Measurements from ENCODE around the gene SSU72. TPM values are rescaled to one million over a fixed set of nuclear protein-coding genes. Genes with fewer than 3 reads are reported as not detected.
"Not testable (repeated sequence)": the region's sequence is repeated elsewhere in the genome, so short reads cannot be mapped to it uniquely, and the experiment has no call there.

SSU72 gene
- total RNA-seq, 1 experiment from 2014 or later, result 145 TPM

DNA sequence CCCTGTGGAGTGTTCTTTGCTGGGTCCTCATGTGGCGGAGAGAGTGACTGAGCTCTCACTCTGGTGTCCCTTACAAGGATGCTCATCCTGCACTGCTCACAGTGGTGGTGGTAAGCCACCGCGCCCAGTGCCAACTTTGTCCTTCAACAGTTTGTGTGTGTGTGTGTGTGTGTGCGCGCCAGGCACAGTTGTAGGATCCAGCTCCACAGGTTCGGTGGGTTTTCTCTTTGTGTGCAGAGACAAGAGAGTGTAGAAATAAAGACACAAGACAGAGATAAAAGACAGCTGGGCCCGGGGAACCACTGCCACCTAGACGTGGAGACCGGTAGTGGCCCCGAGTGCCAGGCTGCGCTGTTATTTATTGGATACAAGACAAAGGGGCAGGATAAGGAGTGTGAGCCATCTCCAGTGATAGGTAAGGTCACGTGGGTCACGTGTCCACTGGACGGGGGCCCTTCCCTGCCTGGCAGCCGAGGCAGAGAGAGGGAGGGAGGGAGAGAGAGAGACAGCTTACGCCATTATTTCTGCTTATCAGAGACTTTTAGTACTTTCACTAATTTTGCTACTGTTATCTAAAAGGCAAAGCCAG is 69.8 kb downstream of the SSU72 start:
- Histone ChIP-seq H3K4me1 (replicated peaks; ENCODE audit: insufficient read depth) (peaks cover 11% of the 10 kb centered on the region), H3K4me2 (peak overlapping the region; percentile 63), H3F3A (ENCODE audit: insufficient read depth, low read depth) (peaks cover 24% of the 10 kb centered on the region)
- not testable (repeated sequence) for H3K36me3 ChIP-seq (ENCODE audit: low read depth); H3K27me3 ChIP-seq (ENCODE audit: insufficient read depth, low read depth); BruUV-seq (replicated peaks); H4K20me1 ChIP-seq (ENCODE audit: insufficient read depth); H3K9me3 ChIP-seq (ENCODE audit: insufficient read depth, low read depth); H2AFZ ChIP-seq; H3K79me2 ChIP-seq (ENCODE audit: low read depth); H3K4me3 ChIP-seq; H3K27ac ChIP-seq; H3K9me2 ChIP-seq (ENCODE audit: insufficient read depth)
- TF ChIP-seq, protein P1, sequence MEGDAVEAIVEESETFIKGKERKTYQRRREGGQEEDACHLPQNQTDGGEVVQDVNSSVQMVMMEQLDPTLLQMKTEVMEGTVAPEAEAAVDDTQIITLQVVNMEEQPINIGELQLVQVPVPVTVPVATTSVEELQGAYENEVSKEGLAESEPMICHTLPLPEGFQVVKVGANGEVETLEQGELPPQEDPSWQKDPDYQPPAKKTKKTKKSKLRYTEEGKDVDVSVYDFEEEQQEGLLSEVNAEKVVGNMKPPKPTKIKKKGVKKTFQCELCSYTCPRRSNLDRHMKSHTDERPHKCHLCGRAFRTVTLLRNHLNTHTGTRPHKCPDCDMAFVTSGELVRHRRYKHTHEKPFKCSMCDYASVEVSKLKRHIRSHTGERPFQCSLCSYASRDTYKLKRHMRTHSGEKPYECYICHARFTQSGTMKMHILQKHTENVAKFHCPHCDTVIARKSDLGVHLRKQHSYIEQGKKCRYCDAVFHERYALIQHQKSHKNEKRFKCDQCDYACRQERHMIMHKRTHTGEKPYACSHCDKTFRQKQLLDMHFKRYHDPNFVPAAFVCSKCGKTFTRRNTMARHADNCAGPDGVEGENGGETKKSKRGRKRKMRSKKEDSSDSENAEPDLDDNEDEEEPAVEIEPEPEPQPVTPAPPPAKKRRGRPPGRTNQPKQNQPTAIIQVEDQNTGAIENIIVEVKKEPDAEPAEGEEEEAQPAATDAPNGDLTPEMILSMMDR (conservative IDR thresholded peaks at IDR 0.05), result peak; percentile 77
- intact Hi-C loops (cut with micrococcal nuclease; ENCODE audit: unreplicated experiment), result loop anchor here (1.0 to 10.0 kb wide), 4 partner anchors 72 to 200 kb away; partner anchors contain the start of genes ACAP3, AURKAIP1 and PUSL1
- ChIA-PET POLR2A (ENCODE audit: unreplicated experiment) (interaction anchor here (0.5 kb wide), 1 partner anchor 132 kb away, joined by 7 read pairs; no protein-coding TSS in a partner anchor), CTCF (interaction anchor here (0.6 to 1.3 kb wide), 2 partner anchors 129 to 134 kb away, joined by 5 to 7 read pairs; no protein-coding TSS in a partner anchor)
- DNase-seq, result peak; percentile 76 to 92

- BruUV-seq (replicated peaks); DNase-seq; H3K79me2 ChIP-seq (ENCODE audit: low read depth); H3K4me1 ChIP-seq (replicated peaks; ENCODE audit: insufficient read depth); intact Hi-C loops (cut with micrococcal nuclease; ENCODE audit: unreplicated experiment); H3K27me3 ChIP-seq (ENCODE audit: insufficient read depth, low read depth); CTCF ChIA-PET; H3K9me3 ChIP-seq (ENCODE audit: insufficient read depth, low read depth); H3K9me2 ChIP-seq (ENCODE audit: insufficient read depth); H3K4me3 ChIP-seq; POLR2A ChIA-PET (ENCODE audit: unreplicated experiment); H2AFZ ChIP-seq; H3K27ac ChIP-seq; H3K4me2 ChIP-seq; H4K20me1 ChIP-seq (ENCODE audit: insufficient read depth): not testable (repeated sequence)
- Histone ChIP-seq H3F3A (ENCODE audit: insufficient read depth, low read depth) (peaks cover 16% of the 10 kb centered on the region), H3K36me3 (ENCODE audit: low read depth) (peaks cover 19% of the 10 kb centered on the region)
These were observed 79.1 kb downstream of the SSU72 start for GRCh38 chr1:1495461-1495975.

DNA sequence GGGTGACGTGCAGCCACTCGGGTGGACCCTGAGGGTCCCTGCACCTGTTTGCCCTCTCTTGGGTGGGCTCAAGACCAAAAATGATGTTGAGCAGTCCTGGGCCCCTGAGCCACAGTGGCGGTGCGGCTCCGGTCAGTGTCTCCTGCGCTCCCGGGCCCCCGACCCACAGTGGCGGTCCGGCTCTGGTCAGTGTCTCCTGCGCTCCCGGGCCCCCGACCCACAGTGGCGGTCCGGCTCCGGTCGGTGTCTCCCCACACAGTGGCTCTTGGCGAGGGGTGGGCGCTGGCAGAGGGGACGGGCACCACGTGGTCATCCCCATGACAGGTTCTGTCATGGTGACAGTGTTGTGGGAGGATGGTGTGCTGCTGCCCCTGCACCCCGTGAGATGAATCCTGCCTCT is 80.4 kb downstream of the SSU72 start:
- BruUV-seq (replicated peaks); H2AFZ ChIP-seq; intact Hi-C loops (cut with micrococcal nuclease; ENCODE audit: unreplicated experiment); H3K27ac ChIP-seq; H3K4me1 ChIP-seq (replicated peaks; ENCODE audit: insufficient read depth); CTCF ChIA-PET; DNase-seq; H3K9me3 ChIP-seq (ENCODE audit: insufficient read depth, low read depth); POLR2A ChIA-PET (ENCODE audit: unreplicated experiment); H3K79me2 ChIP-seq (ENCODE audit: low read depth); H3K9me2 ChIP-seq (ENCODE audit: insufficient read depth); H3K4me3 ChIP-seq; H3K4me2 ChIP-seq; H3K27me3 ChIP-seq (ENCODE audit: insufficient read depth, low read depth); H4K20me1 ChIP-seq (ENCODE audit: insufficient read depth): not testable (repeated sequence)
- H3K36me3 ChIP-seq (ENCODE audit: low read depth), result peaks cover 19% of the 10 kb centered on the region
- H3F3A ChIP-seq (ENCODE audit: insufficient read depth, low read depth), result peaks cover 16% of the 10 kb centered on the region

Other genes with a start within 250 kb of the SSU72 start
- gene TAS1R3, start 243.6 kb downstream of the SSU72 start, total RNA-seq (2021), result 0.57 and 1.2 TPM in 2 replicates
- gene DVL1, start 225.4 kb downstream of the SSU72 start, total RNA-seq (2021), result 95.8 and 98.4 TPM in 2 replicates
- gene MXRA8, start 216.3 kb downstream of the SSU72 start, total RNA-seq (2021), result 0.55 and 0.80 TPM in 2 replicates
- 164 and 210 TPM in 2 replicates for gene AURKAIP1, start 199.7 kb downstream of the SSU72 start, total RNA-seq (2021)
- gene CCNL2, start 175.5 kb downstream of the SSU72 start, total RNA-seq (2021), result 162 and 183 TPM in 2 replicates
- 90.5 and 90.8 TPM in 2 replicates for gene MRPL20, start 167.6 kb downstream of the SSU72 start, total RNA-seq (2021)
- 14.7 and 18.9 TPM in 2 replicates for gene ANKRD65, start 153.6 kb downstream of the SSU72 start, total RNA-seq (2021)
- 56.6 and 65.9 TPM in 2 replicates for gene VWA1, start 139.2 kb downstream of the SSU72 start, total RNA-seq (2021)
- 4.0 and 4.2 TPM in 2 replicates for gene ATAD3C, start 125.2 kb downstream of the SSU72 start, total RNA-seq (2021)
- 28.5 and 32.8 TPM in 2 replicates for gene ATAD3B, start 103.1 kb downstream of the SSU72 start, total RNA-seq (2021)
- gene ATAD3A, start 62.7 kb downstream of the SSU72 start, total RNA-seq (2021), result 36.6 and 43.6 TPM in 2 replicates
- gene TMEM240, start 34.2 kb downstream of the SSU72 start, total RNA-seq (2021), result 4.4 and 8.3 TPM in 2 replicates
- gene FNDC10, start 25.3 kb upstream of the SSU72 start, total RNA-seq (2021), result 5.4 and 7.8 TPM in 2 replicates
- gene MIB2, start 40.6 kb upstream of the SSU72 start, total RNA-seq (2021), result 75.0 and 92.8 TPM in 2 replicates
- 4.6 and 4.9 TPM in 2 replicates for gene MMP23B, start 57.3 kb upstream of the SSU72 start, total RNA-seq (2021)
- gene CDK11B, start 84.1 kb upstream of the SSU72 start, total RNA-seq (2021), result 21.2 and 22.5 TPM in 2 replicates
- 55.4 and 63.7 TPM in 2 replicates for gene SLC35E2B, start 117.9 kb upstream of the SSU72 start, total RNA-seq (2021)
- 36.2 and 42.2 TPM in 2 replicates for gene CDK11A, start 149.5 kb upstream of the SSU72 start, total RNA-seq (2021)
- 98.9 and 105 TPM in 2 replicates for gene NADK, start 203.6 kb upstream of the SSU72 start, total RNA-seq (2021)